Hematopoietic multipotent progenitor cell treated with erythropoietin and hydrocortisone succinate and interleukin-3 and kit ligand, for 15 days (in vitro differentiated cells): Measurements from ENCODE around the gene ENDOU.

Experiments used
- DNase-seq: peaks from one replicate; pipeline ENCODE4 v3.0.0-alpha.2; 2015; ENCODE audit warnings: low spot score

ENDOU gene

GRCh38 chr12:47743311-47743860 lies 18.1 kb upstream of the ENDOU start:
- DNase-seq: no peak

- DNase-seq: peak; percentile 81
Measured at GRCh38 chr12:47742253-47742825, 17.0 kb upstream of the ENDOU start.

GRCh38 chr12:47741340-47741703 lies 16.0 kb upstream of the ENDOU start:
- DNase-seq: peak; percentile 29

GRCh38 chr12:47740606-47741339 lies 15.5 kb upstream of the ENDOU start:
- DNase-seq: no peak

GRCh38 chr12:47739979-47740378 lies 14.7 kb upstream of the ENDOU start:
- DNase-seq: peak; percentile 8

- DNase-seq: no peak
Measured at GRCh38 chr12:47739297-47739696, 14.0 kb upstream of the ENDOU start.

- no peak for DNase-seq
Measured at GRCh38 chr12:47737936-47738594, 12.8 kb upstream of the ENDOU start.

GRCh38 chr12:47736877-47737676 lies 11.8 kb upstream of the ENDOU start:
- DNase-seq: peak; percentile 40

GRCh38 chr12:47736216-47736615 lies 10.9 kb upstream of the ENDOU start:
- no peak for DNase-seq

GRCh38 chr12:47735649-47736048 lies 10.4 kb upstream of the ENDOU start:
- no peak for DNase-seq

GRCh38 chr12:47734725-47735480 lies 9.6 kb upstream of the ENDOU start:
- DNase-seq: no peak

- DNase-seq: no peak
Measured at GRCh38 chr12:47733142-47733541, 7.9 kb upstream of the ENDOU start.

- DNase-seq: no peak
Measured at GRCh38 chr12:47732504-47732903, 7.2 kb upstream of the ENDOU start.

GRCh38 chr12:47731723-47732122 lies 6.4 kb upstream of the ENDOU start:
- no peak for DNase-seq

- no peak for DNase-seq
Measured at GRCh38 chr12:47730341-47730744, 5.1 kb upstream of the ENDOU start.

GRCh38 chr12:47729233-47729632 lies 3.9 kb upstream of the ENDOU start:
- DNase-seq: no peak

- no peak for DNase-seq
Measured at GRCh38 chr12:47725893-47726292, 603 bp upstream of the ENDOU start.

GRCh38 chr12:47722941-47723631 lies 2.2 kb downstream of the ENDOU start:
- no peak for DNase-seq

- no peak for DNase-seq
Measured at GRCh38 chr12:47722136-47722834, 3.0 kb downstream of the ENDOU start.

GRCh38 chr12:47721431-47721973 lies 3.8 kb downstream of the ENDOU start:
- no peak for DNase-seq
